ENCODE results near the gene PRR12. TPM values are rescaled to one million over a fixed set of nuclear protein-coding genes. Genes with fewer than 3 reads are reported as not detected.

Gene PRR12
- total RNA-seq, 4 donors from 2014 or later: 2.6 to 63.1 (median 8.6) TPM

GRCh38 chr19:49664171-49665035 is 73.4 kb downstream of the PRR12 start:
- TF ChIP-seq CTCF (IDR thresholded peaks at IDR 0.05) (peak; percentile 8 to 59 (median 39)), POLR2A (IDR thresholded peaks at IDR 0.05) (peak; percentile 53 to 54)
- peak overlapping the region; percentile 61 to 77 for H3K4me3 ChIP-seq
- DNase-seq: peak; percentile 89 to 90
- peak overlapping the region; percentile 87 for H3K27ac ChIP-seq
- no peaks in the 10 kb centered on the region for H3K27me3 ChIP-seq
- H3K36me3 ChIP-seq: no peaks in the 10 kb centered on the region
- intact Hi-C loops (cut with DNase I; ENCODE audit: low total_unique reads): no loop called here
- no peaks in the 10 kb centered on the region for H3K9me3 ChIP-seq
- H3K4me1 ChIP-seq: peaks cover 0 to 6% of the 10 kb centered on the region in 2 donors

GRCh38 chr19:49665036-49665350 is 74.0 kb downstream of the PRR12 start:
- intact Hi-C loops (cut with DNase I; ENCODE audit: low total_unique reads): no loop called here
- DNase-seq: no peak
- TF ChIP-seq CTCF (IDR thresholded peaks at IDR 0.05) (no peak), POLR2A (IDR thresholded peaks at IDR 0.05) (no peak)
- Histone ChIP-seq H3K36me3 (no peaks in the 10 kb centered on the region), H3K4me3 (peak overlapping the region; percentile 61 to 77), H3K27me3 (no peaks in the 10 kb centered on the region), H3K27ac (peak overlapping the region; percentile 87), H3K4me1 (peaks cover 0 to 6% of the 10 kb centered on the region in 2 donors), H3K9me3 (no peaks in the 10 kb centered on the region)

GRCh38 chr19:49665351-49666119 is 74.6 kb downstream of the PRR12 start, which contains the start of the genes BCL2L12 and IRF3:
TSS of gene BCL2L12 (plus strand) at chr19:49665933. CDS start at chr19:49666693, 760 bp downstream.
TSS of gene IRF3 (minus strand) at chr19:49665857. CDS start at chr19:49664838, 1,019 bp downstream.
- H3K27ac ChIP-seq: peak within 1 kb of the TSS; percentile 87
- TF ChIP-seq CTCF (IDR thresholded peaks at IDR 0.05): peak in 2 of 4 experiments; percentile 14 to 31
- peak; percentile 69 to 73 for TF ChIP-seq POLR2A (IDR thresholded peaks at IDR 0.05)
- H3K4me1 ChIP-seq: peaks cover 0 to 6% of the 10 kb centered on the region in 2 donors
- H3K9me3 ChIP-seq: no peaks in the 10 kb centered on the region
- H3K36me3 ChIP-seq: no peaks in the 10 kb centered on the region
- intact Hi-C loops (cut with DNase I; ENCODE audit: low total_unique reads): no loop called here
- no peaks in the 10 kb centered on the region for H3K27me3 ChIP-seq
- peak; percentile 98 to 99 for DNase-seq
- H3K4me3 ChIP-seq: peak within 1 kb of the TSS; percentile 61 to 77

- TF ChIP-seq POLR2A (IDR thresholded peaks at IDR 0.05) (no peak), CTCF (IDR thresholded peaks at IDR 0.05) (no peak)
- Histone ChIP-seq H3K4me1 (peaks cover 0 to 6% of the 10 kb centered on the region in 2 donors), H3K36me3 (no peaks in the 10 kb centered on the region), H3K4me3 (peak overlapping the region; percentile 61 to 77), H3K27me3 (no peaks in the 10 kb centered on the region), H3K9me3 (no peaks in the 10 kb centered on the region), H3K27ac (peak overlapping the region; percentile 87)
- intact Hi-C loops (cut with DNase I; ENCODE audit: low total_unique reads): no loop called here
- no peak for DNase-seq
These were observed 75.1 kb downstream of the PRR12 start for GRCh38 chr19:49666120-49666444.

GRCh38 chr19:49667473-49667872 is 76.5 kb downstream of the PRR12 start:
- no peaks in the 10 kb centered on the region for H3K36me3 ChIP-seq
- intact Hi-C loops (cut with DNase I; ENCODE audit: low total_unique reads): no loop called here
- H3K4me1 ChIP-seq: peaks cover 0 to 6% of the 10 kb centered on the region in 2 donors
- no peaks in the 10 kb centered on the region for H3K9me3 ChIP-seq
- no peak overlapping the region for H3K27ac ChIP-seq
- H3K4me3 ChIP-seq: no peak overlapping the region
- H3K27me3 ChIP-seq: no peaks in the 10 kb centered on the region
- DNase-seq: no peak
- TF ChIP-seq CTCF (IDR thresholded peaks at IDR 0.05): no peak
- no peak for TF ChIP-seq POLR2A (IDR thresholded peaks at IDR 0.05)
